HepG2 (cell line): ENCODE measurements around the gene PDIA5. TPM values are rescaled to one million over a fixed set of nuclear protein-coding genes. Genes with fewer than 3 reads are reported as not detected.

Experiments used
- AGO1 ChIP-seq: fragments of 200-400 bp; formaldehyde crosslinking; IDR thresholded peaks from 2 replicates; pipeline ENCODE4 v1.6.1; 2017; ENCODE audit warnings: mild to moderate bottlenecking, low read depth, low read length, moderate library complexity; ENCODE audit not compliant: poor library complexity, severe bottlenecking
- ARID2 ChIP-seq: sonication (generic); formaldehyde crosslinking; IDR thresholded peaks from 2 replicates; pipeline ENCODE4 v1.8.1; 2022; ENCODE audit warnings: mild to moderate bottlenecking, missing genetic modification reagents, borderline replicate concordance
- GATA4 ChIP-seq: sonication (generic); IDR thresholded peaks from 2 replicates; pipeline ENCODE4 v1.6.1; 2016; ENCODE audit warnings: antibody characterized with exemption, low read depth, borderline replicate concordance
- GATAD1 ChIP-seq: IDR thresholded peaks from 2 replicates; pipeline ENCODE4 v1.6.1; 2016; ENCODE audit warnings: missing genetic modification reagents, missing compliant biosample characterization
- MEIS1 ChIP-seq: sonication (generic); formaldehyde crosslinking; IDR thresholded peaks from 2 replicates; pipeline ENCODE4 v1.9.0; 2021; ENCODE audit warnings: mild to moderate bottlenecking, missing genetic modification reagents, moderate library complexity, borderline replicate concordance
- NCOA5 ChIP-seq: sonication (generic); formaldehyde crosslinking; IDR thresholded peaks from 2 replicates; pipeline ENCODE4 v1.4.0; 2020; ENCODE audit warnings: missing genetic modification reagents
- PHF20 ChIP-seq: sonication (generic); formaldehyde crosslinking; IDR thresholded peaks from 2 replicates; pipeline ENCODE4 v1.5.0; 2020; ENCODE audit warnings: mild to moderate bottlenecking, missing genetic modification reagents
- SMAD9 ChIP-seq: sonication (generic); formaldehyde crosslinking; IDR thresholded peaks from 2 replicates; pipeline ENCODE4 v1.5.1; 2020; ENCODE audit warnings: mild to moderate bottlenecking, missing genetic modification reagents
- STAT5B ChIP-seq: sonication (generic); formaldehyde crosslinking; IDR thresholded peaks from 2 replicates; pipeline ENCODE4 v1.4.0; 2020; ENCODE audit warnings: missing genetic modification reagents
- XRCC5 ChIP-seq: fragments of 200-400 bp; formaldehyde crosslinking; optimal IDR thresholded peaks from 2 replicates; pipeline ENCODE3; 2017; ENCODE audit warnings: mild to moderate bottlenecking, low read length
- ZBED4 ChIP-seq: sonication (generic); formaldehyde crosslinking; IDR thresholded peaks from 2 replicates; pipeline ENCODE4 v1.4.0; 2020; ENCODE audit warnings: missing genetic modification reagents, borderline replicate concordance
- ZEB1 ChIP-seq: IDR thresholded peaks from 2 replicates; pipeline ENCODE4 v1.6.1; 2012; ENCODE audit warnings: mild to moderate bottlenecking, low read depth, inconsistent platforms; ENCODE audit not compliant: insufficient replicate concordance
- ZMAT5 ChIP-seq: sonication (generic); formaldehyde crosslinking; IDR thresholded peaks from 2 replicates; pipeline ENCODE4 v1.5.0; 2020; ENCODE audit warnings: mild to moderate bottlenecking, low read depth, missing genetic modification reagents, borderline replicate concordance
- ZNF12 ChIP-seq: sonication (generic); formaldehyde crosslinking; IDR thresholded peaks from 2 replicates; pipeline ENCODE4 v1.5.0; 2020; ENCODE audit warnings: missing genetic modification reagents
- ZNF616 ChIP-seq: sonication (generic); formaldehyde crosslinking; IDR thresholded peaks from 2 replicates; pipeline ENCODE4 v1.5.0; 2020; ENCODE audit warnings: low read depth, mild to moderate bottlenecking, missing genetic modification reagents
- ZNF839 ChIP-seq: sonication (generic); formaldehyde crosslinking; IDR thresholded peaks from 2 replicates; pipeline ENCODE4 v1.4.0; 2020; ENCODE audit warnings: missing genetic modification reagents, mild to moderate bottlenecking, borderline replicate concordance
- polyA plus RNA-seq, 8 experiments: library from polyadenylated mRNA; depleted of rRNA in 3 of 8; stranded (reverse) in 7 of 8; unstranded in 1 of 8; fragments of >200 nt; fragmentation: Illumina TruSeq in 4 of 8; extraction: Trizol in 4 of 8; gene quantifications; 2 replicates each; pipeline versions ENCODE4 v1.2.1 to v1.2.3, GENCODE V29; 2011 to 2016; ENCODE audit warnings: low read depth in 4 of 8, missing spikeins in 1 of 8, mixed read lengths in 1 of 8; ENCODE audit not compliant: insufficient read depth in 1 of 8
- total RNA-seq, 5 experiments: library from RNA; depleted of rRNA; stranded (reverse); fragments of >200 nt; fragmentation: Illumina TruSeq; extraction: Trizol; gene quantifications; 2 replicates each; pipeline ENCODE4 v1.2.3, GENCODE V29; 2016; ENCODE audit warnings: low read depth in 1 of 5
- TF ChIP-seq, protein P1 (sequence below): sonication (generic); formaldehyde crosslinking; IDR thresholded peaks from 2 replicates; pipeline ENCODE4 v1.4.0; 2020; ENCODE audit warnings: missing genetic modification reagents
- TF ChIP-seq, protein P2 (sequence below): sonication (generic); formaldehyde crosslinking; IDR thresholded peaks from 2 replicates; pipeline ENCODE4 v1.8.0; 2022; ENCODE audit warnings: mild to moderate bottlenecking, missing genetic modification reagents, moderate library complexity

The PDIA5 gene
- total and polyA plus RNA-seq, 2 of the 13 experiments (the other 11 are each of a cell fraction or from before 2014, with no cell fraction given) = 51.3 to 74.3 TPM

DNA sequence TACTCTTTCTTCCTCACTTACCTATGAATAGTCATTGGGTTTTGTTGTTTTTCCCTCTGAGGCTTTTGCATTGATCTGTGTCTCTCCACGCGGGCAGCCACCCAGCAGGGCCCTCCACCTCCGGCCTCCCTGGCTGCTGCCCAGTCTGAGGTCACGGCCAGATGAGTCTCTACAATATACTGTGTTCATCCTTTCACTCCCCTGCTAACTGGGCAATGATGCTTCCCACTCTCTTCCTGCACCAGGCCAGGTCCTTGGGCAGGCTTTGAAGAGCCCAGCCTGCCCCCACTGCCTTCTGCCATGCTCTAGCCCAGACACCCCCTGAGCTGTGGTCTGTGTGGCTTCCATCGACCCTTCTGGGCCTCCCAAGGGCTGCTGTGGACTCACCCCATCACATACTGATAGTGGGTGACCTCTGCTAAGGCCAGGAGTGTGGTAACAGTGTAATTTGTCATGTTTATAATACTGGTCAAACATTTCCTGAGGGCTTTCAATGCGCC, 18.0 kb downstream of the PDIA5 start (continued):
- TF ChIP-seq, protein P1, sequence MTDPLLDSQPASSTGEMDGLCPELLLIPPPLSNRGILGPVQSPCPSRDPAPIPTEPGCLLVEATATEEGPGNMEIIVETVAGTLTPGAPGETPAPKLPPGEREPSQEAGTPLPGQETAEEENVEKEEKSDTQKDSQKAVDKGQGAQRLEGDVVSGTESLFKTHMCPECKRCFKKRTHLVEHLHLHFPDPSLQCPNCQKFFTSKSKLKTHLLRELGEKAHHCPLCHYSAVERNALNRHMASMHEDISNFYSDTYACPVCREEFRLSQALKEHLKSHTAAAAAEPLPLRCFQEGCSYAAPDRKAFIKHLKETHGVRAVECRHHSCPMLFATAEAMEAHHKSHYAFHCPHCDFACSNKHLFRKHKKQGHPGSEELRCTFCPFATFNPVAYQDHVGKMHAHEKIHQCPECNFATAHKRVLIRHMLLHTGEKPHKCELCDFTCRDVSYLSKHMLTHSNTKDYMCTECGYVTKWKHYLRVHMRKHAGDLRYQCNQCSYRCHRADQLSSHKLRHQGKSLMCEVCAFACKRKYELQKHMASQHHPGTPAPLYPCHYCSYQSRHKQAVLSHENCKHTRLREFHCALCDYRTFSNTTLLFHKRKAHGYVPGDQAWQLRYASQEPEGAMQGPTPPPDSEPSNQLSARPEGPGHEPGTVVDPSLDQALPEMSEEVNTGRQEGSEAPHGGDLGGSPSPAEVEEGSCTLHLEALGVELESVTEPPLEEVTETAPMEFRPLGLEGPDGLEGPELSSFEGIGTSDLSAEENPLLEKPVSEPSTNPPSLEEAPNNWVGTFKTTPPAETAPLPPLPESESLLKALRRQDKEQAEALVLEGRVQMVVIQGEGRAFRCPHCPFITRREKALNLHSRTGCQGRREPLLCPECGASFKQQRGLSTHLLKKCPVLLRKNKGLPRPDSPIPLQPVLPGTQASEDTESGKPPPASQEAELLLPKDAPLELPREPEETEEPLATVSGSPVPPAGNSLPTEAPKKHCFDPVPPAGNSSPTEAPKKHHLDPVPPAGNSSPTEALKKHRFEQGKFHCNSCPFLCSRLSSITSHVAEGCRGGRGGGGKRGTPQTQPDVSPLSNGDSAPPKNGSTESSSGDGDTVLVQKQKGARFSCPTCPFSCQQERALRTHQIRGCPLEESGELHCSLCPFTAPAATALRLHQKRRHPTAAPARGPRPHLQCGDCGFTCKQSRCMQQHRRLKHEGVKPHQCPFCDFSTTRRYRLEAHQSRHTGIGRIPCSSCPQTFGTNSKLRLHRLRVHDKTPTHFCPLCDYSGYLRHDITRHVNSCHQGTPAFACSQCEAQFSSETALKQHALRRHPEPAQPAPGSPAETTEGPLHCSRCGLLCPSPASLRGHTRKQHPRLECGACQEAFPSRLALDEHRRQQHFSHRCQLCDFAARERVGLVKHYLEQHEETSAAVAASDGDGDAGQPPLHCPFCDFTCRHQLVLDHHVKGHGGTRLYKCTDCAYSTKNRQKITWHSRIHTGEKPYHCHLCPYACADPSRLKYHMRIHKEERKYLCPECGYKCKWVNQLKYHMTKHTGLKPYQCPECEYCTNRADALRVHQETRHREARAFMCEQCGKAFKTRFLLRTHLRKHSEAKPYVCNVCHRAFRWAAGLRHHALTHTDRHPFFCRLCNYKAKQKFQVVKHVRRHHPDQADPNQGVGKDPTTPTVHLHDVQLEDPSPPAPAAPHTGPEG (CRISPR knock-in tag) = no peak
- TF ChIP-seq AGO1 (no peak), PHF20 (CRISPR knock-in tag) (no peak), NCOA5 (CRISPR knock-in tag) (no peak), SMAD9 (no peak), GATAD1 (CRISPR knock-in tag) (no peak), STAT5B (CRISPR knock-in tag) (no peak), ZNF839 (CRISPR knock-in tag) (no peak), ZEB1 (peak; percentile 71), ZNF12 (no peak), ARID2 (CRISPR knock-in tag) (no peak), GATA4 (peak; percentile 45; the same call in 1 of the 2 replicates), ZNF616 (CRISPR knock-in tag) (no peak), ZMAT5 (CRISPR knock-in tag) (no peak), ZBED4 (CRISPR knock-in tag) (no peak), MEIS1 (no peak), XRCC5 (peak; percentile 0)
- TF ChIP-seq, protein P2, sequence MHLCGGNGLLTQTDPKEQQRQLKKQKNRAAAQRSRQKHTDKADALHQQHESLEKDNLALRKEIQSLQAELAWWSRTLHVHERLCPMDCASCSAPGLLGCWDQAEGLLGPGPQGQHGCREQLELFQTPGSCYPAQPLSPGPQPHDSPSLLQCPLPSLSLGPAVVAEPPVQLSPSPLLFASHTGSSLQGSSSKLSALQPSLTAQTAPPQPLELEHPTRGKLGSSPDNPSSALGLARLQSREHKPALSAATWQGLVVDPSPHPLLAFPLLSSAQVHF = no peak
